ENCODE data around the gene NPTN.
"Not testable (repeated sequence)": the region's sequence is repeated elsewhere in the genome, so short reads cannot be mapped to it uniquely, and the experiment has no call there.

The NPTN gene

GRCh38 chr15:73633111-73633990, at the start of gene NPTN:
TSS of gene NPTN (minus strand) at chr15:73633389. CDS start at chr15:73633215, 174 bp downstream.
- peak; percentile 52 for DNase-seq

GRCh38 chr15:73682600-73683090, 49.5 kb upstream of the NPTN start:
- DNase-seq: no peak

GRCh38 chr15:73681856-73682599, 48.8 kb upstream of the NPTN start:
- DNase-seq: no peak

- DNase-seq: no peak
Measured at GRCh38 chr15:73681063-73681462, 47.9 kb upstream of the NPTN start.

- no peak for DNase-seq
Measured at GRCh38 chr15:73680549-73680948, 47.4 kb upstream of the NPTN start.

- no peak for DNase-seq
Measured at GRCh38 chr15:73679964-73680363, 46.8 kb upstream of the NPTN start.

- no peak for DNase-seq
Measured at GRCh38 chr15:73679180-73679579, 46.0 kb upstream of the NPTN start.

GRCh38 chr15:73678498-73678897, 45.3 kb upstream of the NPTN start:
- no peak for DNase-seq

GRCh38 chr15:73677733-73678132, 44.5 kb upstream of the NPTN start:
- no peak for DNase-seq

GRCh38 chr15:73677146-73677607, 44.0 kb upstream of the NPTN start:
- DNase-seq: no peak

- no peak for DNase-seq
Measured at GRCh38 chr15:73674587-73674986, 41.4 kb upstream of the NPTN start.

GRCh38 chr15:73660455-73660854, 27.3 kb upstream of the NPTN start:
- DNase-seq: no peak

GRCh38 chr15:73658645-73659044, 25.5 kb upstream of the NPTN start:
- DNase-seq: no peak

- DNase-seq: no peak
Measured at GRCh38 chr15:73655724-73656123, 22.5 kb upstream of the NPTN start.

- no peak for DNase-seq
Measured at GRCh38 chr15:73654659-73655058, 21.5 kb upstream of the NPTN start.

- DNase-seq: no peak
Measured at GRCh38 chr15:73650416-73651126, 17.4 kb upstream of the NPTN start.

GRCh38 chr15:73648014-73648295, 14.8 kb upstream of the NPTN start:
- DNase-seq: no peak

- DNase-seq: no peak
Measured at GRCh38 chr15:73647259-73648013, 14.2 kb upstream of the NPTN start.

- not testable (repeated sequence) for DNase-seq
Measured at GRCh38 chr15:73639464-73639863, 6.3 kb upstream of the NPTN start.

GRCh38 chr15:73637527-73637926, 4.3 kb upstream of the NPTN start:
- no peak for DNase-seq

GRCh38 chr15:73633991-73634495, 854 bp upstream of the NPTN start:
- no peak for DNase-seq

GRCh38 chr15:73632670-73633058, 525 bp downstream of the NPTN start:
- DNase-seq: no peak
